ENCODE results near the gene MAZ.
A peak's percentile ranks its signal among the peaks of the same experiment; 100 is the strongest.

Gene MAZ

DNA sequence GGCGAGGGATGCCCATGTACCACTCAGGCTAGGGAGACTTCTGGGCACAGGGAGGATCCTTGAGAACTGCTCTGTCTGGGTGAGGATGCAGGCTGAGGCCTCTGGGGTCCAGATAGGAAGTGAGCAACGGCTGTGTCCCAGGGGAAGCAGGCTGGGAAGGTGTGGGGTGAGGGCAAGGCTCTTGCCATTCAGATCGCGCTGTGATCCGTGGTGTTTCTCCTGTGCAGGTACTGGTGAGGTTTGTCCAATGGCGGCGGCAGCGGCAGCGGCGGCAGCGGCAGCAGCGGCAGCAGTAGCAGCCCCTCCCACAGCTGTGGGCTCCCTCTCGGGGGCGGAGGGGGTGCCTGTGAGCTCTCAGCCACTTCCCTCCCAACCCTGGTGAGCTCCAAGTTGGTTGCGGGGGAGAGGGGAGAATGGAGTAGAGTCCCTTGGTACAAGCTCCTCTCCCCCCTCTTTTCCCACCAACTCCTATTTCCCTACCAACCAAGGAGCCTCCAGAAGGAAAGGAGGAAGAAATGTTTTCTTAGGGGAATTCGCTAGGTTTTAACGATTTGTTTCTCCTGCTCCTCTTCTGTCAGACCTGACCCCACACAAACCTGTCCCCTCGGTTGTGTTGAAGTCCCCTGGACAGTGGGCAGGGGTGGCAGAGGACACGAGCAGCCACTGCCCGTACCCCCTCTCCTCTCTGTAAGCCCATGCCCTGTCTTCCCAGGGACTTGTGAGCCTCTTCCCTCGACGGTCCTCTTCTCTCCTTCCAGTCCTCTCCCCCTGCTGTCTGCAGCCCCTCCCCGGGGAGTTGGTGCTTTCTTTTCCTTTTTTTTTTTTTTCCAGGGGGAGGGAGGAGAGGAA, 3.7 kb downstream of the MAZ start:
- peak; percentile 42 for DNase-seq

DNA sequence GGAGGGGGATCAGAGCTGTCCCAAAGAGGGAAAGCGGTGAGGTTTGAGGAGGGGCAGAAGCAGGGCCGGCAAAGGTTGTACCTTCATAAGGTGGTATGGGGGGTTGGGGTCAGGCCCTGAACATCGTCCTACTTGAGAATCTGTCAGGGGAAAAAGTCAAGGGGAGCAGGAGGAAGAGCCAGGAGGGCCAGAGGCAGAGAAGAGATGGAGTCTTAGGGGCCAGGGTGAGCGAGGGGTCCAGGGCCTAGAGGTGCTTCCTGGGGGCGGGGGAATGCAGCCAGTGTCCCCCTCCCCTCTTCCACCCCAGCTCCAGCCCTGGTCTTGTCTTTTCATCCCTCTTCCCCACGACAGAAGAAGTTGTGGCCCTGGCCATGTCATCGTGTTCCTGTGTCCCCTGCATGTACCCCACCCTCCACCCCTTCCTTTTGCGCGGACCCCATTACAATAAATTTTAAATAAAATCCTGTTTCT, 4.4 kb downstream of the MAZ start:
- no peak for DNase-seq

DNA sequence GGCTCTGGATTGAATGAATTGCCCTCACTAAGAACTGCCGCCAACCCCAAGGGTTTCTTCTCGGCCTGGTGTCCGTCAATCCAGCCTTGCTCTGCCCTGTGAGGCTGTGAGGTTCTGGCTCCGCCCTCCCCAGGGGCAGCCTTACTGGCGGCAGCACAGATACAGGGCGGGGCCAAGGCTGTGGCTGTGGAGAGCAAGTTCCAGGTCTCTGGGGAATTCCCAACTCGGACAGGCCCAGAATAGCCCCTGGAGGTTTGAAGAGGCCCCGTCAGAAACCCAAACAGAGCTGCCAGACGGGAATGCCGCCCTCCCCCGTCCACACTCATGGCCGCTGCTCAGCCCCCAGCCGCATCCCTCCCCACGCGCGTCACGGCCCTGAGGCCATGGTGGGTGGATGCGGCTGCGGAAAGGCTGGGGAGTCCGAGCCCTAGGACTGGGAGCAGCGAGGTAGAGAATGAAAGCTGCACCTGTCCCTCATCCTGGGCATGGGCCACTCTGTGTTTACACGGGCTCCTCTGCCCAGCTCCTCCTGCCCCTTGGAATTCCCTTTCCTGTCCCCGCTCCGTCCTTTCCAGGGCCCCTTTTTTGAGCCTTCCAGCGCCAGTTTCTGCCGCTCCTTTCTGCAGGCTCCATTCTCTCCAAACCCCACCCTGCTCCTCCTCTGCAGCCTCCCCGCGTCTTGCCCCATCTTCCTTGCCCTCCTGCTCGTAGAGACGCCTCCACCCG, 5.0 kb downstream of the MAZ start:
- DNase-seq, result peak; percentile 86

GRCh38 chr16:29811896-29812665, 5.8 kb downstream of the MAZ start, which contains the start of gene PRRT2:
Gene PRRT2 (plus strand): TSS chr16:29812193. CDS start chr16:29813055, 862 bp downstream.
- peak; percentile 44 for DNase-seq

GRCh38 chr16:29812754-29813643, 6.7 kb downstream of the MAZ start:
- DNase-seq, result no peak

DNA sequence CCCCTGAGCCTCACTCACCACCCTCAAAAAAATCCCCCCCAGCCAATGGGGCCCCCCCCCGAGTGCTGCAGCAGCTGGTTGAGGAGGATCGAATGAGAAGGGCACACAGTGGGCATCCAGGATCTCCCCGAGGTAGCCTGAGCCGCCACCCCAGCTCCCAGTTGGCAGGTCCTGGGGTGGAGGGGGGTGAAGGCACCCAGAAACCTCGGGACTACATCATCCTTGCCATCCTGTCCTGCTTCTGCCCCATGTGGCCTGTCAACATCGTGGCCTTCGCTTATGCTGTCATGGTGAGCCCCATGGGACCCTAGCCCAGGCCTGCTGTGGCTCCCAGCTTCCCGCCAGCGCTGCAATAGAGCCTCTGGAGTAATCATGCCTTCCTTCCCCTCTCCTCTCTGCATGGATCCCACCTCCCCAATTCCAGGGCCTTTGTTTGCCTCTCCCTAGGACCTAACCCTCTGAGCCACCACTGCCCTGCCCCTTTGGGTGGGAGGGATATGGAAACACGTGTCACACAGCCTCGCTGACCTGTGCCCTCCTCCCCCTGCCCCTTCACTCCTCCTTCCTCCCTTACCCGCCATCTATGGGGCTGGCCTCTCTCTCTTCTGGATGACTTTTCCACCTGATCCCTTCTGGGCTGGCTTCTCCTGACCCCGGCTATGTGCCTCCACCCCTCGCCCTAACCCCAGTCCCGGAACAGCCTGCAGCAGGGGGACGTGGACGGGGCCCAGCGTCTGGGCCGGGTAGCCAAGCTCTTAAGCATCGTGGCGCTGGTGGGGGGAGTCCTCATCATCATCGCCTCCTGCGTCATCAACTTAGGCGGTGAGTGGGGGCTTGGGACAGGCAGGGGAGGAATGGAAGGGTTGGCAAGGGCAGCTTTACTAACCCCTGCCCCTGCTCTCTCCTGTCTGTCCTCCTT, 7.6 kb downstream of the MAZ start:
- no peak for DNase-seq

- no peak for DNase-seq
Measured at GRCh38 chr16:29814592-29814991, 8.3 kb downstream of the MAZ start.

- DNase-seq, result no peak
Measured at GRCh38 chr16:29815032-29815721, 8.8 kb downstream of the MAZ start.

DNA sequence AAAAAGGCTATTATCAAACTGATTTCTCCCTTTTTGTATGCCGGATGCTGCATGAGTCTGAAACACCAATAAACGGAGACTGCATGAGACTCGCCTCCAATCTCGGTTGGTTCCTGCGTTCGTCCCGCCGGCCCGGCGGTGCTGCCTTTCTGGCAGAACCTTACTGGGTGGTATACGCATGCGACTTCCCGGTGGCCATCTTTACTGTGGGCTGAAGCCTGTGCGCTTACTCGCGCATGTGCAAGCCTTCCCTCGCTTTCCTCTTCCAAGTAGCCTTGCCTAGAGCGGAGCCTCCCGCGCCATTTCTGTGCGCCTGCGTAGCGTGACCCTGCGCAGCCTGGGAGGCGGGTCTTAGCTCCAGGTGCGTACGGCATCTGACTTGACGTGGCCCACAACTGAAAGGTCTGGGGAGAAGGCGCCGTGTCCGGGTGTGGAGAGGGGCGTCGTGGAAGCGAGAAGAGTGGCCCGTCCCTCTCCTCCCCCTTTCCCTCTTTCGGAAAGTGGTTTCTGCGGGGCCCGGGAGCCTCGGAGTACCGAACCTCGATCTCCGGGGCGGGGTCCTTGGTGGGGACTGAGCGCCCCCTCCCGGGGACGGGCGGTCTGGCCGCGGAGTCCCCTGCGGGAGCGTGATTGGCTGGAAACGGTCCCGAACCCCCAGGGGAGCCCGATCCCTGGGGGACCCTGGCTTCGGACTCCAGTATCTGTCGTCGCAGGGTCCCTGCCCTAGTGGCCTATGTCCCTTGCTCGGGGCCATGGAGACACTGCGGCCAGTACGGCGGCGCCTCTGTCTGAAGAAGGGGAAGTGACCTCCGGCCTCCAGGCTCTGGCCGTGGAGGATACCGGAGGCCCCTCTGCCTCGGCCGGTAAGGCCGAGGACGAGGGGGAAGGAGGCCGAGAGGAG, 9.7 kb downstream of the MAZ start, which contains the start of gene PAGR1:
PAGR1 (plus strand) TSS at position 360 of the 901 bp plus-strand sequence; CDS start at position 734, 374 bp downstream.
- DNase-seq, result peak; percentile 100

- DNase-seq, result peak; percentile 41
Measured at GRCh38 chr16:29816694-29817441, 10.5 kb downstream of the MAZ start.

GRCh38 chr16:29818082-29818481, 11.8 kb downstream of the MAZ start:
- no peak for DNase-seq

- no peak for DNase-seq
Measured at GRCh38 chr16:29819506-29819905, 13.2 kb downstream of the MAZ start.

DNA sequence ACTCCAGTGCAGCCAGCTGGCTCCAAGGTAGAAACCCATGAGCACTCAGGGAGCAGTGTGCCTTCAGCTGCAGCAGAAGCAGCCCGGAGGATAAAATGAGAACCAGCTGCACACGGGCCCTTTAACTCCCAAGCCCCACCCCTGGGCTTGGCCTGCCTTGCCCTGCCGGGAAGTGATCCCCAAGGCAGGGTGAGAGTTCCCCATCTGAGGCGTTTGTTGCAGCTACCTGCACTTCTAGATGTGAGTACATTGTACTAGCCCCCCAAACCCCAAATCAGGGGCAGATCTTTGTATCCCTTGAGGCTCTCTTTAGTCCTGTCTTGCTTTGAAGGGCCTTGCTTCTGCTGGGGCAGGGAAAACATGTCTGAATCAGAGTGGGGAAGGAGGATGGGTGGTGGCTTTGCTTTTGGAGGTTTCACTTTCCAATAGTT, 14.0 kb downstream of the MAZ start, which contains the start of gene MVP:
MVP (plus strand) TSS at position 192 of the 431 bp plus-strand sequence. CDS start 10,088 bp downstream, outside the sequence.
- peak; percentile 50 for DNase-seq

- peak; percentile 55 for DNase-seq
Measured at GRCh38 chr16:29820730-29821642, 14.7 kb downstream of the MAZ start.

- no peak for DNase-seq
Measured at GRCh38 chr16:29821643-29822115, 15.3 kb downstream of the MAZ start.

DNA sequence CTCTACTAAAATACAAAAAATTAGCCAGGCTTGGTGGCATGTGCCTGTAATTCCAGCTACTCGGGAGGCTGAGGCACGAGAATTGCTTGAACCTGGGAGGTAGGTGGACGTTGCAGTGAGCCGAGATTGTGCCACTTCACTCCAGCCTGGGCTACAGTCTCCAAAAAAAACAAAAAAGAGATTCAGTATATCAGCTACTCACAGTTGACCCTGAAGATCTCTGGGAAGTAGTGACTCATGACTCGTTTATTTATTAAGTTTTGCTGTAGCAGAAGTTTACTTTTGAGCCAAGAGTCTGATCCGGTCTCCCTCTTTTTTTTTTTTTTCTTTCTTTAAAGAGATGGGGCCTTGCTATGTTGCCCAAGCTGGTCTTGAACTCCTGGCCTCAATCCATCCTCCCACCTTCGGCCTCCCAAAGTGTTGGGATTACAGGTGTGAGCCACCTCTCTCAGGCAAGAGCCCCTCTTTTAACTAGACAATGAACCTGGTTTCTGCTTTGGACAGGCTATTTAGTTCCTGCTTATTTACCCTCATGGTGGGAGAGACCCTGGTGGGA, 18.3 kb downstream of the MAZ start:
- no peak for DNase-seq
